ENCODE measurements around the gene SLC25A13. TPM values are rescaled to one million over a fixed set of nuclear protein-coding genes. Genes with fewer than 3 reads are reported as not detected.

The SLC25A13 gene
- total RNA-seq (2021; fragmentation: NEBNext Ultra II Directional; extraction: Animal tissue kit (Norgen Biotek cat#: 25700)) (85.4 and 88.7 TPM in 2 replicates), polyA plus RNA-seq (2011; rRNA removed) (22.1 and 30.8 TPM in 2 replicates), polyA minus RNA-seq (2011; rRNA and poly(A)+ RNA removed) (53.2 and 77.3 TPM in 2 replicates)
- polyA plus RNA-seq (2011; cell fraction: cytosol; rRNA removed) = 38.1 TPM
- 23.8 TPM for polyA plus RNA-seq (2011; cell fraction: nucleus; rRNA removed)
- 46.5 to 65.7 TPM (median 53.4 TPM) in 4 replicates for polyA plus RNA-seq (2012, experiment 1 of 2)
- 8.8 TPM for polyA plus RNA-seq (2012, experiment 2 of 2)
- polyA plus RNA-seq (2013, experiment 1 of 2) = 39.5 TPM
- polyA plus RNA-seq (2013, experiment 2 of 2) = 37.9 TPM
- 36.5 TPM for polyA minus RNA-seq (2011; cell fraction: cytosol; rRNA and poly(A)+ RNA removed)
- polyA minus RNA-seq (2011; cell fraction: nucleus; rRNA and poly(A)+ RNA removed) = 38.6 TPM
- long read RNA-seq, experiment 1, transcript SLC25A13-201 (18 exons, 3,136 nt) = major isoform, 18 of 100 reads
- long read RNA-seq, experiment 1, partial matches to known transcripts = 39 of 100 reads
- long read RNA-seq, experiment 1, other reads (novel, unspliced or antisense) = 42 of 100 reads
- long read RNA-seq, experiment 2, transcript SLC25A13-201 (18 exons, 3,136 nt) = major isoform, 33 of 54 reads
- long read RNA-seq, experiment 2, partial matches to known transcripts = 13 of 54 reads
- long read RNA-seq, experiment 2, other reads (novel, unspliced or antisense) = 5 of 54 reads

- Histone ChIP-seq H3K79me1 (ENCODE audit: low read depth, low read length) (no peaks in the 10 kb centered on the region; the same call in 1 of the 2 replicates), H3K56ac (replicated peaks; ENCODE audit: insufficient read length, low read depth, low read length) (peak within 1 kb of the TSS; percentile 95), H3K9ac (replicated peaks in 1 of 4; ENCODE audit: extremely low read depth in 1 of 4, low read depth in 3 of 4, low read length in 3 of 4) (peak within 1 kb of the TSS; percentile 52 to 96 (median 90)), H3K4me3 (ENCODE audit: extremely low read depth in 1 of 4, insufficient read depth in 2 of 4, low read depth in 3 of 4, low read length in 4 of 4) (peak within 1 kb of the TSS; percentile 64 to 88 (median 76)), H3K14ac (ENCODE audit: insufficient read length) (no peak within 1 kb of the TSS), H3K4me2 (ENCODE audit: insufficient read depth in 1 of 2, low read depth in 2 of 2, low read length in 2 of 2) (peak within 1 kb of the TSS; percentile 51 to 76), H3K23ac (ENCODE audit: insufficient read length) (no peak within 1 kb of the TSS), H2BK5ac (ENCODE audit: low read depth, low read length) (peak within 1 kb of the TSS; percentile 71; the same call in 1 of the 2 replicates), H4K5ac (ENCODE audit: insufficient read length, low read depth, low read length) (peak within 1 kb of the TSS; percentile 73), H4K8ac (ENCODE audit: extremely low read depth, insufficient read depth, low read length) (peak within 1 kb of the TSS; percentile 98), H2AFZ (ENCODE audit: low read length) (peak within 1 kb of the TSS; percentile 54; the same call in 1 of the 2 replicates), H3K36me3 (ENCODE audit: control insufficient read depth in 2 of 4, insufficient read depth in 4 of 4, low read length in 3 of 4) (no peaks in the 10 kb centered on the region), H3K9me3 (ENCODE audit: insufficient read depth in 2 of 2, low read depth in 1 of 2, low read length in 1 of 2) (0 out of 4 replicates have a peak, but pooled peaks cover 0 to under 1% of the 10 kb centered on the region in 2 experiments), H2AK5ac (ENCODE audit: low read depth, low read length) (no peak within 1 kb of the TSS), H3K79me2 (ENCODE audit: control insufficient read depth in 1 of 2, insufficient read depth in 2 of 2, low read length in 2 of 2) (peaks cover 7 to 42% of the 10 kb centered on the region in 2 experiments; a peak in 3 of 4 replicates), H3K4ac (replicated peaks; ENCODE audit: insufficient read length, low read depth, low read length) (peak within 1 kb of the TSS; percentile 34), H3K27ac (ENCODE audit: low read depth, low read length) (peak within 1 kb of the TSS; percentile 92), H2BK12ac (ENCODE audit: low read depth, low read length) (no peak within 1 kb of the TSS; the same call in 1 of the 2 replicates), H3K23me2 (ENCODE audit: low read depth, low read length) (peaks cover 7% of the 10 kb centered on the region), H4K91ac (replicated peaks; ENCODE audit: insufficient read length, low read length) (peak within 1 kb of the TSS; percentile 89), H3K27me3 (replicated peaks in 1 of 4; ENCODE audit: control insufficient read depth in 3 of 4, extremely low read depth in 1 of 4, insufficient read depth in 3 of 4, low read length in 3 of 4) (no peaks in the 10 kb centered on the region), H2BK120ac (replicated peaks; ENCODE audit: low read depth, low read length) (no peak within 1 kb of the TSS), H4K20me1 (replicated peaks in 1 of 2; ENCODE audit: control insufficient read depth in 1 of 2, insufficient read depth in 2 of 2, low read length in 2 of 2) (no peaks in the 10 kb centered on the region), H2BK20ac (ENCODE audit: low read length) (no peak within 1 kb of the TSS), H2BK15ac (ENCODE audit: low read length) (no peak within 1 kb of the TSS), H3K4me1 (replicated peaks in 1 of 4; ENCODE audit: control insufficient read depth in 3 of 4, insufficient read depth in 4 of 4, low read length in 3 of 4) (peaks cover 0 to 8% (median 0%) of the 10 kb centered on the region in 4 experiments; a peak in 3 of 7 replicates), H3K18ac (ENCODE audit: extremely low read depth, low read length) (peak within 1 kb of the TSS; percentile 91)
- 2% methylated on average over 60 of the region's 66 CpGs; no CpG with 5 or more reads in 1 of the 2 experiments for WGBS, 2 experiments (ENCODE audit: extremely low coverage in 1 of 2, insufficient coverage in 1 of 2, insufficient read length in 1 of 2, insufficient replicate concordance in 2 of 2, low coverage in 1 of 2, low lambda C conversion rate in 2 of 2, missing lambda C conversion rate in 1 of 2)
- CTCF ChIA-PET (ENCODE audit: partially characterized antibody) = no interaction called here
- FAIRE-seq (no peak), DNase-seq (ENCODE audit: low read depth in 1 of 2, low spot score in 2 of 2) (peak in 1 of 2 experiments; percentile 88)
- POLR2A ChIA-PET (ENCODE audit: partially characterized antibody) = interaction anchor here (0.7 to 1.2 kb wide), 3 partner anchors 10 to 60 kb away, joined by 3 to 12 read pairs (median 3); no protein-coding TSS in a partner anchor
- TF ChIP-seq RBBP5 (IDR thresholded peaks at IDR 0.05; ENCODE audit: borderline replicate concordance, low read depth, low read length) = 0 out of 2 replicates have a peak, but pooled peaks have one; percentile 77
- TF ChIP-seq EP300 (IDR thresholded peaks at IDR 0.05; ENCODE audit: borderline replicate concordance in 1 of 2, low read depth in 2 of 2, low read length in 2 of 2) = no peak
- TF ChIP-seq POU5F1 (IDR thresholded peaks at IDR 0.05; ENCODE audit: low read depth, low read length) = no peak
- peak; percentile 94 for TF ChIP-seq USF2 (IDR thresholded peaks at IDR 0.05; ENCODE audit: low read length)
- TF ChIP-seq JUN (IDR thresholded peaks at IDR 0.05; ENCODE audit: low read depth, low read length) = no peak
- TF ChIP-seq KDM5A (IDR thresholded peaks at IDR 0.05; ENCODE audit: low read length) = no peak
These were observed at the start of gene SLC25A13 for GRCh38 chr7:96321658-96322372. Gene SLC25A13, minus strand, starts transcription at chr7:96322098. Its CDS starts 142 bp downstream, at chr7:96321956.

Data from H1 (cell line).